Gastroesophageal sphincter (tissue), 4 donors: ENCODE measurements around the gene DCAF5. TPM values are rescaled to one million over a fixed set of nuclear protein-coding genes. Genes with fewer than 3 reads are reported as not detected.
A peak's percentile ranks its signal among the peaks of the same experiment; 100 is the strongest.

Experiments used
- ATAC-seq: fragments of 150-250 bp; one replicate; pipeline ENCODE4 v1.9.1; 2016; ENCODE audit warnings: mild to moderate bottlenecking, moderate library complexity
- H3K27ac ChIP-seq, 4 donors: fragments of 200-600 bp; sonication (generic) in 3 of 4; 1 replicate in 3 of 4; 2 replicates in 1 of 4; pipeline ENCODE4 v1.5.1; 2016 to 2019
- H3K27me3 ChIP-seq: fragments of 200-600 bp; sonication (generic); one replicate; pipeline ENCODE4 v1.5.1; 2019
- H3K36me3 ChIP-seq, 2 donors: fragments of 200-600 bp; sonication (generic); one replicate each; pipeline ENCODE4 v1.5.1; 2019; ENCODE audit warnings: control low read depth in 1 of 2
- H3K4me1 ChIP-seq, 3 donors: fragments of 200-600 bp; sonication (generic); 1 replicate in 2 of 3; 2 replicates in 1 of 3; pipeline ENCODE4 v1.5.1; 2016 to 2019; ENCODE audit warnings: control low read depth in 2 of 3
- H3K4me3 ChIP-seq, 2 donors: fragments of 200-600 bp; sonication (generic); one replicate each; pipeline ENCODE4 v1.5.1; 2019; ENCODE audit warnings: mild to moderate bottlenecking in 1 of 2, moderate library complexity in 1 of 2
- H3K9me3 ChIP-seq, 3 donors: fragments of 200-600 bp; sonication (generic); one replicate each; pipeline ENCODE4 v1.5.1; 2017 to 2019; ENCODE audit warnings: control low read depth in 2 of 3
- EP300 ChIP-seq: sonication (generic); formaldehyde crosslinking; IDR thresholded peaks from one replicate; pipeline ENCODE4 v1.6.1; 2017; ENCODE audit warnings: antibody characterized with exemption, mild to moderate bottlenecking
- POLR2A ChIP-seq, 2 donors: fragments of 450-650 bp; IDR thresholded peaks; one replicate each; pipeline ENCODE4 v1.6.1; 2017; ENCODE audit warnings: antibody characterized with exemption in 2 of 2, mild to moderate bottlenecking in 2 of 2, moderate library complexity in 1 of 2
- POLR2AphosphoS5 ChIP-seq: sonication (generic); formaldehyde crosslinking; IDR thresholded peaks from one replicate; pipeline ENCODE4 v1.6.1; 2017; ENCODE audit warnings: antibody characterized with exemption
- WGBS, 2 donors: methylation state at CpG; one replicate each; pipeline ENCODE4 v1.1.5; 2018; ENCODE audit warnings: low coverage in 1 of 2; 5-methylcytosine and 5-hydroxymethylcytosine counted together
- total RNA-seq, 4 donors: library from RNA; depleted of rRNA; stranded (reverse); fragments of >200 nt; gene quantifications; one replicate each; pipeline ENCODE4 v1.1.0, GENCODE V29; 2016
- TF ChIP-seq, protein P1 (sequence below), 4 experiments: fragments of 200-600 bp in 2 of 4; fragments of 450-650 bp in 2 of 4; sonication (generic) in 1 of 4; IDR thresholded peaks; one replicate each; pipeline ENCODE4 v1.5.1; 2017 to 2019; ENCODE audit warnings: antibody characterized with exemption in 4 of 4, mild to moderate bottlenecking in 2 of 4, moderate library complexity in 2 of 4

DCAF5 gene
- total RNA-seq, 4 donors from 2014 or later = 31.0 to 63.6 (median 36.9) TPM

DNA sequence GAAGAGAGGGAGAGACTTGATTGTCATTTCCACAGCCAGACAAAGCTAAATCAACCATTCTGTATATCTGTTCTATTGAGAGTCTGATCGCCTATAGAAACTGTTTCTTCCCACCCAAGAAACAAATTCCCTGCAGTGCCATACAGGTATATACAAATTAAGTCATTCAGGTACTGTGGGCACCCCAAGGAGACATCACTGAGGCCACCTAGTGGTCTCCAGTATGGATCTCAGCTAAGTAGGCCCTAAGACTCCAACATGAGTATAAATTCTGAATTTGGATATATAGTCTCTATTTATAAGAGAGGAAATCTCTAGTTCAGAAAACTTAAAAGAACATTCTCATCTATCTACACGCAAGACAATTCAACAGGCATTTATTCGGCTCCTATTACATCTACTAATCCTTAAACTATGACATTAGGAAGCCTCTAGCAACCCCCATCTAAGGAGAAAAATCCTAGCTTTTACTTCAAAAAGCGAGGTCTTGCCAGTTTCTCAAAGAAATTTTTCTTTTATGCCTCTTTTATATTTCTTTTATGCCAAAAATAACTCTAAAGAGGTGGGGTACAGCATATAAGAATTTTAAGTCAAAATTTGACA, 62.6 kb downstream of the DCAF5 start:
- H3K4me3 ChIP-seq = no peak overlapping the region
- H3K9me3 ChIP-seq = no peaks in the 10 kb centered on the region
- WGBS, 2 donors = 56 to 74% methylated on average over 4 of the region's 4 CpGs
- peaks cover 4 to 21% of the 10 kb centered on the region in 2 donors for H3K36me3 ChIP-seq
- H3K27ac ChIP-seq = peak overlapping the region; percentile 84 to 99 (median 90)
- peaks cover 11 to 80% (median 32%) of the 10 kb centered on the region in 3 donors for H3K4me1 ChIP-seq
- no peak for ATAC-seq
- TF ChIP-seq, protein P1, sequence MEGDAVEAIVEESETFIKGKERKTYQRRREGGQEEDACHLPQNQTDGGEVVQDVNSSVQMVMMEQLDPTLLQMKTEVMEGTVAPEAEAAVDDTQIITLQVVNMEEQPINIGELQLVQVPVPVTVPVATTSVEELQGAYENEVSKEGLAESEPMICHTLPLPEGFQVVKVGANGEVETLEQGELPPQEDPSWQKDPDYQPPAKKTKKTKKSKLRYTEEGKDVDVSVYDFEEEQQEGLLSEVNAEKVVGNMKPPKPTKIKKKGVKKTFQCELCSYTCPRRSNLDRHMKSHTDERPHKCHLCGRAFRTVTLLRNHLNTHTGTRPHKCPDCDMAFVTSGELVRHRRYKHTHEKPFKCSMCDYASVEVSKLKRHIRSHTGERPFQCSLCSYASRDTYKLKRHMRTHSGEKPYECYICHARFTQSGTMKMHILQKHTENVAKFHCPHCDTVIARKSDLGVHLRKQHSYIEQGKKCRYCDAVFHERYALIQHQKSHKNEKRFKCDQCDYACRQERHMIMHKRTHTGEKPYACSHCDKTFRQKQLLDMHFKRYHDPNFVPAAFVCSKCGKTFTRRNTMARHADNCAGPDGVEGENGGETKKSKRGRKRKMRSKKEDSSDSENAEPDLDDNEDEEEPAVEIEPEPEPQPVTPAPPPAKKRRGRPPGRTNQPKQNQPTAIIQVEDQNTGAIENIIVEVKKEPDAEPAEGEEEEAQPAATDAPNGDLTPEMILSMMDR (IDR thresholded peaks at IDR 0.05) = peak; percentile 50 to 66 (median 60)
- no peak for TF ChIP-seq POLR2A (IDR thresholded peaks at IDR 0.05)
- H3K27me3 ChIP-seq = no peaks in the 10 kb centered on the region

DNA sequence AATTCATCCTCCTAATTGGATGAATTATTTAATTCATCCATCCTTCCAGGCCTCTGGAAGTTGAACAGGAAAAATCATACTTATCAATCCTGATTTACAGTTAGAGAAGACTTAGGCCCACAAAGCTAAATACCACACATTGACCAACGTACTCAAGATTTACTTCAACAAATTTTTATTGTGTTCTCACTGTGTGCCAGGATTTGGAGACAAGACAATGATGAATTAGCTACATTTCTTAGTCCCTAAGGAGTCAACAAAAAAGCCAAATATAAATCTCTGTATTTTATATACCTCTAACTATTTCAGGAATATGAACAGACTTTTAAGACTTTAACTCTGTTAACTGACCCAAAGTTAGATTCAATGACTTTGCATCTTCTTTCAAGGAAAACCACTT, 63.9 kb downstream of the DCAF5 start:
- peaks cover 4 to 30% of the 10 kb centered on the region in 2 donors for H3K36me3 ChIP-seq
- ATAC-seq = no peak
- 30 to 47% methylated on average over 1 of the region's 1 CpG for WGBS, 2 donors
- H3K4me1 ChIP-seq = peaks cover 5 to 72% (median 32%) of the 10 kb centered on the region in 3 donors
- no peaks in the 10 kb centered on the region for H3K27me3 ChIP-seq
- no peaks in the 10 kb centered on the region for H3K9me3 ChIP-seq
- peak overlapping the region; percentile 84 to 99 (median 90) for H3K27ac ChIP-seq
- TF ChIP-seq POLR2A (IDR thresholded peaks at IDR 0.05) (no peak), EP300 (no peak), POLR2AphosphoS5 (no peak)
- TF ChIP-seq, protein P1 (IDR thresholded peaks at IDR 0.05) = no peak
- H3K4me3 ChIP-seq = no peak overlapping the region

DNA sequence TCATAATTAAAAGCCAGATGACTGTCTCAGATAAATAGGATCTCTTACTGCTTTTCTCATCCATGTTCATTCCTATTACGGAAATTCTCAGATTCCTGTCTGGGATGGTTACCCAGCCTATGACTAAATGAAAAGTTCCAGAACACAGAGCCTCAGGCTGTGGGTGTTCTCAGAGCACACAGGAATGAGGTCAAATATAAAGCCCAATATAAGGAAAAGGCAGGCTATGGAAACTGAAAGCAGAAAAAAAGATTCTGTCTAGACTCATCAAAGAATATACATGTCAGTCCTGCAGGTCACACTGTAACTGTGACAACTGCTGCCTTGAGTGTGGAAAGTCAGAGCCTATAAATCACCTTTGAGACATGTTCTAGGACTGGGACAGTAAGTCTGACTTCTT, 64.3 kb downstream of the DCAF5 start:
- peak overlapping the region; percentile 84 to 99 (median 90) for H3K27ac ChIP-seq
- no peak overlapping the region for H3K4me3 ChIP-seq
- 14 to 29% methylated on average over 1 of the region's 1 CpG for WGBS, 2 donors
- no peaks in the 10 kb centered on the region for H3K9me3 ChIP-seq
- TF ChIP-seq, protein P1 (IDR thresholded peaks at IDR 0.05) = no peak
- peak; percentile 86 for TF ChIP-seq POLR2AphosphoS5
- no peak for TF ChIP-seq POLR2A (IDR thresholded peaks at IDR 0.05)
- ATAC-seq = peak; percentile 65
- peaks cover 4 to 35% of the 10 kb centered on the region in 2 donors for H3K36me3 ChIP-seq
- H3K4me1 ChIP-seq = peaks cover under 1 to 67% (median 32%) of the 10 kb centered on the region in 3 donors
- H3K27me3 ChIP-seq = no peaks in the 10 kb centered on the region

DNA sequence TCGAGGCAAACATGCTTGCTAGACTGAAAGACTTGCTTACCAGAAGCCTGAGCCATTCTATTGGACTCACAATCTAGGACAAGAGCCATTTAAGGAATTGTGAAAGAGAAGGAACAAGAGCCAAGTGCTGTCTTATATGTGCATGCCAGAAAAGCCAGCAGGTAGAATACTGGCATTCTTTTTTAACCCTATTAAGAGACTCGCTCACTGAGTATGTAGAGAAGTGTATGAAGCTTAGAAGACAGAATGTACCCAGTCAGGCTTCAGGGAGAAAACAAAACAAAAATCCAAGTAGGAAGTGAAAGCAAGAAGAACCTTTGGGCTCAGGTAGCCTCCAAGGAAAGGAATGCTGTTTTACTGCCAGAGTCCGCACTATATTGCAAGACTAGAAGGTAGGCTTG, 65.9 kb downstream of the DCAF5 start:
- H3K27me3 ChIP-seq = no peaks in the 10 kb centered on the region
- H3K36me3 ChIP-seq = peaks cover 4 to 38% of the 10 kb centered on the region in 2 donors
- TF ChIP-seq EP300 (no peak), POLR2A (IDR thresholded peaks at IDR 0.05) (no peak), POLR2AphosphoS5 (peak; percentile 76)
- TF ChIP-seq, protein P1 (IDR thresholded peaks at IDR 0.05) = no peak
- no peaks in the 10 kb centered on the region for H3K9me3 ChIP-seq
- peak; percentile 85 for ATAC-seq
- peaks cover 0 to 59% (median 32%) of the 10 kb centered on the region in 3 donors for H3K4me1 ChIP-seq
- no peak overlapping the region for H3K4me3 ChIP-seq
- 52 to 78% methylated on average over 3 of the region's 3 CpGs for WGBS, 2 donors
- H3K27ac ChIP-seq = peak overlapping the region; percentile 84 to 99 (median 90)

DNA sequence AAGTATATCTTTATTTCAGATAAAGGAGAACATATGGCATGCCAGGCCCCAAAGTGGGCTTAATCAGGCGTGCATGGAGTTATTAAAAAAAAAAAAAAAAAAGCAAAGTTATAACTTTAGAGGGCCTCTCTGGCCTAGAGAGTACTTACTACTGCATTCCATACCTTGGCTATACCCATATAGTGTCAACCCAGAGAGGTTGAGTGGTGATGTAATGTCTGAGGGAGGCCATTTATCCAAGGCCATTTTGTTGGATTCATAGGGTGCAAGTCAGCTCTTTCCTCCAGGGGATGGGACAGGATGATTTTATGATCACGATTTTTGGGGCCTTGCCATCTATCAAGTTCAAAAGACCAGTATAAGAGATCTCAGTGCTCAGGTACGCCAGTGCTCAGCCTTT, 66.4 kb downstream of the DCAF5 start:
- no peak for ATAC-seq

More for the DNA sequence above, 66.4 kb downstream of the DCAF5 start:
- Histone ChIP-seq H3K27ac (peak overlapping the region; percentile 84 to 99 (median 90)), H3K36me3 (peaks cover 4 to 33% of the 10 kb centered on the region in 2 donors), H3K9me3 (no peaks in the 10 kb centered on the region), H3K4me1 (peaks cover 0 to 58% (median 32%) of the 10 kb centered on the region in 3 donors), H3K4me3 (no peak overlapping the region), H3K27me3 (no peaks in the 10 kb centered on the region)
- 81 to 87% methylated on average over 3 of the region's 3 CpGs for WGBS, 2 donors
- TF ChIP-seq EP300 (no peak), POLR2A (IDR thresholded peaks at IDR 0.05) (no peak), POLR2AphosphoS5 (no peak)
- TF ChIP-seq, protein P1 (IDR thresholded peaks at IDR 0.05) = no peak
